Measurements from ENCODE around the gene CCR3.

The CCR3 gene

DNA sequence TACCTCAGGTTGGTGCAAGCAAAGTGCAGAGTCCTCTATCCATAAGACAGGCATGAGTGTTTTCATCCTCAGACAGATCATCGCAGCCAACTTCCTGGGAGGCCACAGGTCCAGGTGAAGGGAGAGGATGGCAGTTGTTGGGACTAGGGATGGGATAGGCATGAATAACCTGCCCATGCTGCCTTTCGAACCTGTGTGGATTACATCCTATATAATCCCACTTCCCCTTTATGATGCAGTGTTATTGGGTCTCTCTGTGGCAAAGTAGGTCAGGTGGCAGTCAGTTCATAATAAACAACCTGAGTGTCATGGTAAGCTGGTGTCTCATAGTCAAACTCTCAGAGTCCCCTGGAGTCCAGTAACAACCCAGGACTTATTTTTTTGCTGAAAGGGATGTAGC, 40.4 kb downstream of the CCR3 start:
- no peak for TF ChIP-seq CTCF (IDR thresholded peaks at IDR 0.05; ENCODE audit: low read depth, low read length)

GRCh38 chr3:46283881-46284450, 41.7 kb downstream of the CCR3 start:
- H3K4me3 ChIP-seq (ENCODE audit: low read depth, low read length), result no peak overlapping the region
- TF ChIP-seq CTCF (IDR thresholded peaks at IDR 0.05; ENCODE audit: low read depth, low read length), result no peak

More for the DNA sequence above, 40.4 kb downstream of the CCR3 start:
- H3K4me3 ChIP-seq (ENCODE audit: low read depth, low read length), result no peak overlapping the region

DNA sequence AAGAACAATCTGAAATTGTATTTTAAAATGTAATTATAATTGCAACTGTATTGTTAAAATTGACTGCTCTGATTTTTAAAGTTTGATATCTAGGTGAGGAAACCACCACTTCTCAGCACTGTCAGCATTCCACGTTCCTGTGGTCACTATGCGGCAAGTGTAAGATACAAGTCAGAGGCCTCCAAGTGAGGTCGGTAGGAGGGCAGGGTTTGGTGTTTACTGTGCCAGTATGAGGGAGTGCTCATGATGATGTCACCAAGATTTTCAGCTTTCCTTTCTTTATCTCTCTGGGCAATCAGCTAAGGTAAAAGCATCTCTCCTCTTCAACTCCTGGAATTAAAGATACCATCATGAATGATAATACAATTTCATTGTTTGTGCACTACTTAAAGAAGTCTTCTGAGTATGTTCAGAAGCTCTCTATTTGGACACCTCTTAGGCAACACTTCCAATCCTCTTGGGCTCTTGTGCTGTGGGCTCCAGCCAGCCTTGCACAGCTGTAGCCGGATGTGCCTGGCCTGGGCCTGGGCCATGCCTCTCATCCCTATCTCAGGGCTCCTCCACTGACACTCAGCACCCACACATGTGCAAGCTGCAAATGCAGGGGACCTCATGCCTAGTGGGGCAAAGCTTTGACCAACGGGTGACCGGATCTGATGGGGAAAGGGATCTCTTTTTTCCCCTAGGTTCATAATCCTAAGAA, 42.9 kb downstream of the CCR3 start:
- TF ChIP-seq CTCF (IDR thresholded peaks at IDR 0.05; ENCODE audit: low read depth, low read length), result no peak
- no peak overlapping the region for H3K4me3 ChIP-seq (ENCODE audit: low read depth, low read length)

DNA sequence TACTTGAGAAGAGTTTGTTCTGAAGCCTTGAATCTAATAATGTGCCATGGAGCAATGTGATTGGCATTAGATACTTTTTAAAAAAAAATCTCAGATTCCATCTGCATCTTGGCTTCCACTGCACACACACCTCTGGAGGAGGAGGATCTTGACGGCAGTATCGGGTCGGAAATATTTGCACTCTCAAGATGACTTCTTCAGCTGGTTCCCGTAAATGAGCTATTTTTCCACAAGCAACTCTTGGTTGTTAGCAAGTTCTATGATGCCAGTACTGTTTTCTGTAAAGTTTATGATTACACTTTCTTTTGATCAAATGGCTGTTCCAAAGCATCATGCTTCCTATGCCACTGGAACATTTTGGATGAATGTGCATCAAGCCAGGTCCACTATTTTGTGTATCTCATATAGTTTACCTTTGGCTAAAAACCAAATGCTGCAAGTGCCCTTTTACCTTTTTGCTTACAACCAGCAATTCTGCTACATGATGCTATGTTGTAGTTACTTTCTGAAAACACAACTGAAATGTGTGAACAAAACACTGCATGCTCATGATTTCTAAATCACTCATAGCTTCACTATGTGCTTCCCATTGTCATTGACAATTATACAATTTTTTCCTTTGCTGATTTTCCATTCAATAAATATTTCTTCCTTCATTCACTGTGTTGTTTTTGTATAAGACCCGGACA, 43.8 kb downstream of the CCR3 start:
- H3K4me3 ChIP-seq (ENCODE audit: low read depth, low read length), result no peak overlapping the region
- TF ChIP-seq CTCF (IDR thresholded peaks at IDR 0.05; ENCODE audit: low read depth, low read length), result no peak

GRCh38 chr3:46286947-46287565, 44.8 kb downstream of the CCR3 start:
- H3K4me3 ChIP-seq (ENCODE audit: low read depth, low read length), result no peak overlapping the region
- TF ChIP-seq CTCF (IDR thresholded peaks at IDR 0.05; ENCODE audit: low read depth, low read length), result no peak

GRCh38 chr3:46289551-46289950, 47.3 kb downstream of the CCR3 start:
- no peak for TF ChIP-seq CTCF (IDR thresholded peaks at IDR 0.05; ENCODE audit: low read depth, low read length)
- no peak overlapping the region for H3K4me3 ChIP-seq (ENCODE audit: low read depth, low read length)

DNA sequence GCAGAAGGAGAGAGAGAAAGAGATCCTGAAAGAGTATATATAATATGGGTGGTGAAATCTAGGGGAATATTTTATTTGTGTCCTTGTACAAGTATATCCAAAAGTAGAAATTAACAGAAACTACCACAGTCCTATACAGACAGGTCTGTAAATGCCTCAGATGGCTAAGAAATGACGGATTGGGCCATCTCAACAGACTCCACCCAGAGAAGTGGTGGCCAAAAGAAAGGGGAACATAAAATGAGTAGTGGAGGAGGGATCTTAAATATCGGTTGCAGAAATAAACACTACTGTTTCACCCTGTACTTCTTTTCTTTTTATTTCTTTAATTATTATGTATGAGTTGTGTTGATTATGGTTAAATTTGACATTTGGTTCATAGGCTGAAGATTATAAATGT, 47.7 kb downstream of the CCR3 start:
- no peak overlapping the region for H3K4me3 ChIP-seq (ENCODE audit: low read depth, low read length)
- no peak for TF ChIP-seq CTCF (IDR thresholded peaks at IDR 0.05; ENCODE audit: low read depth, low read length)

Measured in WI38 (cell line).